HG03342 (cell line): ENCODE measurements around the gene TATDN2.
"Not testable (repeated sequence)": the region's sequence is repeated elsewhere in the genome, so short reads cannot be mapped to it uniquely, and the experiment has no call there.

Experiments used
- ATAC-seq: cut with Tn5 transposase; IDR thresholded peaks from one replicate; pipeline ENCODE4 v1.9.1; 2021; ENCODE audit warnings: mild to moderate bottlenecking, moderate library complexity; ENCODE audit not compliant: unreplicated experiment

Gene TATDN2

GRCh38 chr3:10266936-10267335 is 18.7 kb downstream of the TATDN2 start:
- not testable (repeated sequence) for ATAC-seq

- ATAC-seq: no peak
Measured at GRCh38 chr3:10268116-10268515, 19.9 kb downstream of the TATDN2 start.

- no peak for ATAC-seq
Measured at GRCh38 chr3:10268930-10269329, 20.7 kb downstream of the TATDN2 start.

GRCh38 chr3:10269443-10269842 is 21.2 kb downstream of the TATDN2 start:
- ATAC-seq: no peak

DNA sequence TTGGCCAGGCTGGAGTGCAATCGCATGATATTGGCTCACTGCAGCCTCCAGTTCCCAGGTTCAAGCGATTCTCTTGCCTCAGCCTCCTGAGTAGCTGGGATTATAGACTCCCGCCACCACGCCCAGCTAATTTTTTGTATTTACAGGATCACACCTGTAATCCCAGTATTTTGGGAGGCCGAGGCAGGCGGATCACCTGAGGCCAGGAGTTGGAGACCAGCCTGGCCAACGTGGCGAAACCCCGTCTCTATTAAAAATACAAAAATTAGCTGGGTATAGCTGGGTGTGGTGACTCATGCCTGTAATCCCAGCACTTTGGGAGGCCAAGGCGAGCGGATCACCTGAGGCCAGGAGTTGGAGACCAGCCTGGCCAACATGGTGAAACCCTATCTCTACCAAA is 24.2 kb downstream of the TATDN2 start:
- ATAC-seq: not testable (repeated sequence)

DNA sequence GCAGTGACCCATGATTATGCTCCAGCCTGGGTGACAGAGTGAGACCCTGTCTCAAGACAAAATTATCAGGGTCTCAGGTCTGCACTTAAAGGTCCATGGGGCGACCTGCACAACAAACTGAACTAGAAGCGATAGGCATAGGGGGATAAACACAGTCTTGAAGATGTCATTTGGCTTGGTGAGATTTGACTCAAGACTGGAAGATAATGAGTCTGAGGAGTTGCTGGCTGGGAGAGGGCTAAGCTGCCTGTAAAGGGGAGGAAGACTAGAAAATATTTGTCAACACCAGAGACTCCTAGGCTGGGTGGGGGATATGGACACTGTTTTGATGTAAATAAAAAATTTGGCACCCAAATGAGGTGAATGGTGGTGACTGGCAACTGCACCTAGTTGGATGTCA is 24.7 kb downstream of the TATDN2 start:
- no peak for ATAC-seq

GRCh38 chr3:10273702-10274305 is 25.5 kb downstream of the TATDN2 start:
- ATAC-seq: no peak

- no peak for ATAC-seq
Measured at GRCh38 chr3:10274601-10275000, 26.3 kb downstream of the TATDN2 start.

- no peak for ATAC-seq
Measured at GRCh38 chr3:10277115-10277625, 28.9 kb downstream of the TATDN2 start.

DNA sequence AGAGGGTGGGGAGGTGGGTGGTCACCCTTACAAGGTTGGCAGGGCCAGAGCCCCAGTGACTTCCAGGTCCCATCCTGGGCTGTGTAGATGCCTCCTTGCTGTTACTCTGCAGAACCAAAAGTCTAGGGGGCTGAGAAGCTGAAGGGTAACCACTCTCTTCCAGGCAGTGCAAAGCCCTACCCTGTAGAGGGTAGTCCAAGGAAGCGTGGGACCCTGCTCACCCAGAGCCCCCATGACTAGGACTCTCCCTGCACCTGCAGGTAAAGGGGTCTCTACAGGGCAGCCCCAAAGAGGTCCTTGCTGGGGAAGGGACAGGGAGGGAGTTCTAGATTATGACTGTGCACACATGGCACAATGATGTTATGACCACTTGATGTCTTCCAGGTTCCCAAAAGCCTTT is 30.2 kb downstream of the TATDN2 start:
- no peak for ATAC-seq

DNA sequence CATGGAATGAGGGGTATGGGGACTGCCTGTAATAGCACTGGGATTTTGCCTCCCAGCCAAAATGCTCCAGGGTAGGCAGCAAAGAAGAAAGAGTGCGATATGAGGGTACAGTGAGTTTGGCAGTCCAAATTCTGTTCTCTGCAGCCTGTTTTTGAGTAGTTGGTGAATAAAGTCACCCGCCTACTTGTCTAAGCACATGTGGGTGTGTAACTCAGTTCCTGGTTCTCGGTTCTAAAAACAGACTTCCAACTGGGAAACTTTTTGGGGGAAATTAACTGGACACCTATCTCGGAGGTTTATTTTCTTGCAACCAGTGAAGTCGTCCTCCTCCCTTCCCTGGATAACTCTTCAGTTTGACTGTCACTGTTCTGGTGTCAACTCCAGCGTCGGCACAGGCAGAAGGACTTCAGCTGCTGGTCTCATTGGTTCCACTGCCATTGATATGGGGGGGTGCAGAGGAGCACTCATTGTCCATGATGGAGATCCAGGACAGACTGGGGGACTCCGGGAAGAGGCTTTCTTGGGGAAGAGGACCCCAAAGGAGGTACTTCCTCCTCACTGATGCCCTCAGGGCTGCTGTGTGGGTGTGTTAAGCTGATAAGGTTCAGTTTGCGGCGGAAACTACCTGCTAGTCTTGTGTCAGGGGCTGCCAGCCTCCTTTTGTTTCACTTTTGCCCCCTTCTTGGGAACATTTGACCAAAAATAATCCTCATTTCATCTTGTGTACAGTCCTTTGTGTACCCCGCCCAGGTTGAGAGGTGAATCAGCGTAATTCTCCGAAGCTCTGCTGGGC is 31.3 kb downstream of the TATDN2 start:
- ATAC-seq: no peak

- ATAC-seq: no peak
Measured at GRCh38 chr3:10280177-10280529, 31.9 kb downstream of the TATDN2 start.

DNA sequence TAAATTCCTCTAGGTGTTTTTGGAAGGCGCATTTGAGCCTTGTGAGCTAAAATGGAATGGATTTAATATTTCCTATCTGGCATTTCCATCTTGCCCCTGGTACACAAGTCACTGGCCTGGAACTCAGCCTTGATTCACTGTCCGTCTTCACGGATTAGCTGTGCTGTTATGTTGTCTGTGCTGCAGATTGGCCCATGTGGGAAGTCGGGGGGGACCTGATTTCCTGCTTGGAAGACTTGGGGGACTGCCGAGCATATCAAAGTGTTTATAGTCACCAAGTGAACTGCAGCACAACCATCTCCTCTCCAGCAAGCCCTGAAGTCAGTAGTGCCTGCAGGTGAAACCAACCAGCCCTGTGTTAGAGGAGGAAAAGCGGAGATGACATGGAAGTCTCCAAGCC is 32.3 kb downstream of the TATDN2 start:
- ATAC-seq: no peak

GRCh38 chr3:10281951-10282350 is 33.7 kb downstream of the TATDN2 start:
- no peak for ATAC-seq

DNA sequence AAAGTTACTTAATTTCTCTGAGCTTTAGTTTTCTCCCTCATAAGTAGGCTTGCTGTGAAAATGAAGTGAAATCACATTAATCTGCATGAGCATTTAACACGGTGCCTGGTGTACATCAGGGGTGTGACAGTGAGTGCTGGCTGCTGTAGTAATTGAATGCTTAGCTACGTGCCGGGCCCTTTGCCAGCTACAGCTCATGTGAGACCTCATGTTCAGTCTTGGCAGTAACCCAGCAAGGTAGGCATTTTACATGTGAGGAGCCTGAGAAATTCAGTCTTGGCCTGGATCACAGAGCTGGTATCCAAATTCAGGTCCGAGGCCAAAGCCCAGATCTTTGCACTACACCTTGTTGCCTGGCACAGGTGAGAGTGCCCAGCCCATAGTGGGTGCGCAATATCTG is 35.4 kb downstream of the TATDN2 start:
- no peak for ATAC-seq

DNA sequence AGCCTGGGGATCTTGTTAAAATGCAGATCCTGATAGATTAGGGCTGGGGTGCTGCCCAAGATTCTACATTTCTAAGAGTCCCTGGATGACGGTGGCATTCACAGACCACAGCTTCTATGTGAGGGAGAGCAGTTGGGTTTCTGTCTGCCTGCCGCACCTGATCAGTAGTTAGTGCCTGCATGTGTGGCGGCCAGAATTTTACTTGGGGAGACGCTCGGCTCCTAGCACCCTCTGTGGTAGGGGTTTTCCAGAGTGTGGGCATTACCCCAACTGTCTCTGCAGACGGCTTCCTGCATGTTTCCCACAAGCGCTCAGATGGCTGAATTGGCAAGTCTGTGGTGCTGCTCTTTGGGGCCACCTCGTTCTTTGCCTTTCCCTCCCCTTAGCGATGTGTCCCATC is 36.2 kb downstream of the TATDN2 start:
- ATAC-seq: no peak

DNA sequence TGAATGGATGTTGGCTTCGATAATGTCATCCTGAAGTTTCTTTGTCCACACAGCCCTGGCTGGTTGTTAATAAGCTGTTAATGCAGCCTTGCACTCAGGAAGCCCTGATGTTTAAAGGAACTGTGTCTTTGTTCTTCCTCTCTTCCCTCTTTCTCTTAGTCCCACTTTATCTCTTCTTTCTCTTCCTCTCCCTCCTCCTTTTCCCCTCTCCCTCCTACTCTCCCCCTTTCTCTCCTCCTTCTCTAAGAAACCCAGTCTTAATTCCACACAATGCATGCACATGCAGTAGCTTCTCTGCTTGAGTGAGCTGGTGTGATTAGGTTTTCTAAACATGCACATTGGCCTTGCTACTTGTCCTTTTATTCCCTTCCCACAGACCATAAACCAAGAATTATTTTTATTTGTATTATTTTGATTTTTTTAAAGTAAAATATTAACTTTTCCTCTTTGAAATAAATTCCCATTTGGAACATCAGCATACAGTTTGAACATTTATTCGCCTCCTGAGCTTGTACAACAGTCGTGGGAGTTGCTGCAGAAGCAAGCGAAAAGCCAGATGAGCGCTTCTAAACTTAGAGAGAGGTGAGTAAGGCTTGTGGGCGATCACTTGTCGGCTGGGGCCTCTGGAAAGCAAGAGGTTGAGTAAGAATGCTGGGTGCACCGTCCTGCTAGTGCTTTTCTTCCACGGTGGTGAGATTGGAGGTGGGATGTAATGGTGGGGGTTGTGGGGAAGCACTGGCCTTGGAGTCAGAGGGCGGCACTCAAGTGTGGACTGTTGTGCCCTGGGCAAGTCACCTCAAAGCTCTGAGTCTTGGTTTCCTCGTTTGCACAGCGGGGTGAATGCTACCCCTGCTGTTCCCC is 37.2 kb downstream of the TATDN2 start:
- ATAC-seq: no peak

DNA sequence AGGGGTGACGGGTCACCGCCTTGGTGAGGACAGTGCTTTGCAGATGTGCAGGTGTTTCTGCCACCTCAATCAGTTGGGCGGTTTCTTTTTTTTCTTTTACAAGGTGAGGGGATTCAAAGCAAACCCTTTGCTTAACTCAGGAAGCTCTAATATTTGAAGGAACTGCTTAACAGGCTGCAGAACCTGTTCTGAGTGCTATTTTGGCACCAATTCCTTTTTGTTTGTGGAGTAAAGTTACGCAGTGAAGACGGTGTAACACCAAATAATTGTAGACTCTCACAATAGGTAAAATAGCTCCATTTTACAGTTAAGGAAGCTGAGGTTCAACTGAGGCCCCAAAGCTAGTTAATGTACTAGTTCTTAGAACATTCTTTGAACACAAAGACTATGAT is 37.9 kb downstream of the TATDN2 start:
- ATAC-seq: no peak

DNA sequence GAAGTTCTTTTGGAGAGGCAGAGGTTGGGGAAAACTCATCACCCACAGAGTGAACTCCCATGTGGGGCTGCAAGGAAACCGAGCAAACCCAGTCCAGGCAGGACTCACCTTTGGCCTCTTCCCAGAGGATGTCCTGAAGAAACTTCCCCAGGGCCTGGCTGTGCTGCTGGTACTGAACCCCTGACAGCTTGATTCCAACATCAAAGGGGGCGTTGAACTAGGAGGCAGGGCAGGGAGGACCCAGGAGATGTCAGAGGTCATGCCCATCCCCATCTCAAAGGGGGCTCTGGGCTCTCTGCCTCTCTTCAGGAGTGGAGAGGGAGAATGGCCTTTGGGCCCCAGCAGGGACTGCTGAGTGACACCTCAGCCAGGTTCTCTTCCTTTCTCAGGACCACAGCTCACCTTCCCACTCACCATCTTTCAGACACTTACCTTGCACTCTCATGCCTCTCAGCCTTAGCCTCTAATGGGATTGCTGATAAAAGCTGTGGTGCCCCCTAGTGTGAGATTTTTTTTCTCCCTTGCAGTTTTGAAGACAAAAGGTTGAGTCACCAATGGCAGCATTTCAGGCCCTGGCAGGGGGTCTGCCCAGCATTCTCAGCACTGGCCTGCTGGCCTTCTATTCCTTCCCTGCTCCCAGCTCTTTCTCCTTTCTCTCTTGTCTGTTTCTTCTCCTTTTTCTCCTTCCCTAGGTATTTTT is 38.5 kb downstream of the TATDN2 start:
- ATAC-seq: no peak

DNA sequence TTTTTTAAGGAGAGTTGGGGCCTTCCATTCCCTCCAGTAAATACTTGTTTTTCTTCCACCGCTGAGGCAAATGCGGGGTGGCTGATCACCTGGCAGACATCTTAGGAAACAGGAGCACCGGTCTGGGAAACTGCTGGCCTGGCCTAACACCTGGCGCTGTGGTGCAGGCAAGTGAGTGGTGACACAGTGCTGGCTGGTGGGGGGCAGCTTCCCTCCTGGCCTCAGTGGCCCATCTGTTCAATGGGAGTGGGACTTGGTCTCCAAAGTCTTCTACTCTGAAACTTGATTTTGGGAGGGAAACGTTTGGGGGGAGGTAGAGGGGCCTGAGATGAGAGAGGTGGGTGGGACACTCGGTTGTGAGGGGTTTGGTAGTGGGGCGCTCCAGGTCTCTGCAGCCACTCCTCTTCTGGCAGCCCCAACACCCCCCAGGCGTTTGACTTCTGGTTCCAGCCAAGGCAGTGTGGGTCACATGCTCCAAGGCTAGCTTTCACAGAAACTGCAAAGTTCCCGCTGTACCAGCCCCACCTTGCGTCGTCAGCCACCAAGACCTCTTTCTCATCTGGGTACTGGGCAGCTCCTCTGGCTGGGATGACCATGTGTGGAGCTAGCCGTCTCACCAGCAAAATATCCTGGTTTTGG is 39.8 kb downstream of the TATDN2 start:
- no peak for ATAC-seq

- ATAC-seq: no peak
Measured at GRCh38 chr3:10288575-10288960, 40.3 kb downstream of the TATDN2 start.
